ENCODE data around the gene MDGA2.
A peak's percentile ranks its signal among the peaks of the same experiment; 100 is the strongest.

MDGA2 gene

DNA sequence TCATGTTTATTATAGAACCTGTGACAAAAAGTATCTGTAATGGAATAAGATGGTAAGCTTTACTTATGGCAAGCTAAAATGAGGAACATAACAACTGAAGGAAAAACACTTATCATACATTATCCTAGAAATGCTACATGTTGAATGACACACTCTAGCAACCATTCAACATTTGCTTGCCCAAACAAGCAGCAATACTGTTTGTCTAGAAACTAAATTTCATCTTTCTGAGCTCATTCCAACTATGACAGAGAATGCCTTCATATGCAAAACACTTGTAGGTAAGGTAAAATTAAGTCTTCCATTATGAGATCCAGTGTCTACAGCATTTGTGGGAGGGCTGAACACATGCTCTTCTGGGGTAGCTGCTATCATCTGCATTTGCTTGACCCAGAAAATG lies 108.1 kb downstream of the MDGA2 start:
- TF ChIP-seq CTCF (IDR thresholded peaks at IDR 0.05), result no peak
- no peak overlapping the region for H3K27ac ChIP-seq

DNA sequence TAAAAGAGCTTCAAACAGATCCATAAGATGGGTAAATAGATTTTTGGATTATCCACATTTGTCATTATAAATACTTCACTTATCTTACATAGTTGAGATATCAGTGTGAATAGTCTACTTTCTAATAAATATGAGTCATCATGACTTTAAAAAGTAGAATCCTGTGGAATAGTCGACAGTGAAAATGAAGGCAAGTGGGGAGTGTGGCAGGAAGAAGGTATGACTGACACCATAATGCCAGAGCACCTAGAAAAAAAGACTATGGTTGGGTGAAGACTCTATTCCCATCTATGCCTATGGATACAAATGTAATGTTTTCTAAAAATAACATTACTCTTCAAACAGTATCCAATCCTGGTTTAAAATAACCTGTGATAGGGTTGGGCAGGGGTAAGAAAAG lies 117.5 kb downstream of the MDGA2 start:
- TF ChIP-seq ZFX (IDR thresholded peaks at IDR 0.05; ENCODE audit: borderline replicate concordance), result no peak
- no peak for TF ChIP-seq CTCF (IDR thresholded peaks at IDR 0.05)
- H3K27ac ChIP-seq, result no peak overlapping the region

- H3K27ac ChIP-seq, result no peak overlapping the region
- TF ChIP-seq ZFX (IDR thresholded peaks at IDR 0.05; ENCODE audit: borderline replicate concordance) (no peak), CTCF (IDR thresholded peaks at IDR 0.05) (no peak)
Observed at GRCh38 chr14:47555333-47555732, 120.1 kb downstream of the MDGA2 start.

- no peak overlapping the region for H3K27ac ChIP-seq
- TF ChIP-seq CTCF (IDR thresholded peaks at IDR 0.05) (no peak), ZFX (IDR thresholded peaks at IDR 0.05; ENCODE audit: borderline replicate concordance) (no peak)
Observed at GRCh38 chr14:47549886-47550285, 125.5 kb downstream of the MDGA2 start.

DNA sequence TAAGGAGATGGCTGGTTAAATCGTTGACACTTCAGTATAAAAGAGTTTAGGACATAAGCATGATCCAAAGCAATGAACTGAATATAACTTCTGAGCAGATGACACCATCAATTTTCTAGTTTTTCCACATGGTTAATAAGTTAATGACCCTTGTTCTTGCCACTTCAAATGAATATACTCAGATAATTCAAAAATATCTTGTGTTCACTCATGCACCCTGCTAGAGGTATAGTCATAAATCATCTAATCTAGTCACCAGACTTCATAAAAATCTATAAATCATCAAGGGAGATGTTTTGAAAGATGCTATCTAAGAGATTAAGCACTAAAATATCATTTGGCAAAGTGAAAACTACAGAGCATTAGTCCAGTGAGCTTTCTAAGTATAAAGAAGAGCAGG lies 131.9 kb downstream of the MDGA2 start:
- no peak overlapping the region for H3K27ac ChIP-seq
- TF ChIP-seq ZFX (IDR thresholded peaks at IDR 0.05; ENCODE audit: borderline replicate concordance), result no peak
- no peak for TF ChIP-seq CTCF (IDR thresholded peaks at IDR 0.05)

DNA sequence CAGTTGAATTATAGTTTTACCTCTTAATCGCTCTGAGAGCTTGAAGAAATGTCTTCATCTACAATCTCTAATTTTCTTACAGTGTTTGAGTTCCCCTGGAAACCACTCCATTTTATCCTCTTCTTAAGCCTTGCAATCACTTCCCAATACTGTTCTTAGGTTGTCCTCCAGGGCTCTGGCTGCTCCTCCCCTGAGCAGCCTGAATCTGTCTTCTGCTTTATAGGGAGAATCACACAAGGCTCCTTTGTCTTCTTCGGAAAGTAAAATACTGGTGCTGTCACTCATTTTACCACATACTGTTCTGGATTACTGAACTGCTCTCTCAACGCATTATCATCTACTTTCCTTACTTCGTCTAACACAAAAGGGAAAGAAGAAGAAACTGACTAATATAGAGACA lies 133.7 kb downstream of the MDGA2 start:
- TF ChIP-seq CTCF (IDR thresholded peaks at IDR 0.05) (no peak), ZFX (IDR thresholded peaks at IDR 0.05; ENCODE audit: borderline replicate concordance) (no peak)

DNA sequence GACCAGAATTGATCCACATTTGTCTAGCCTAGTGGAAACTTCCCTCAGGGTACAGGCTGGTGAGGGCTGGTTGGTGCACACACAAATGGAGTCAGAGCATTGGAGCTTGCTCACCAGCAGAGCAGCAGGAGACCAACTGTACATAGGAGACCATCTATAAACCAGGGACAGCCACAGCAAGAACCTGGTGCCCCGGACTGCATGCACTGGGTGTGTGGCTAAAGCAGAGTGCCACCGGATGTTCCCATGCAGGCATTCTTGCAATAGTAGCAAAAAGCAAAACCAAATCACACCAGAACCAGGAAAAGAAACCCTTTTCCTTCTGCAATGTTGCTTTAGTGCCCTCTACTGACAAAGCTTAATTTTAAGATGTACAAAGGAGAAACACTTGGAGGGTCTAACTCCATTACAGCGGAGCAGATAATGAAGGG lies 136.4 kb downstream of the MDGA2 start:
- TF ChIP-seq ZFX (IDR thresholded peaks at IDR 0.05; ENCODE audit: borderline replicate concordance) (no peak), CTCF (IDR thresholded peaks at IDR 0.05) (peak; percentile 80)
- H3K27ac ChIP-seq, result no peak overlapping the region

More for the DNA sequence above, 133.7 kb downstream of the MDGA2 start:
- H3K27ac ChIP-seq, result no peak overlapping the region
